K562 (cell line): ENCODE data around the gene ZMIZ1. TPM values are rescaled to one million over a fixed set of nuclear protein-coding genes. Genes with fewer than 3 reads are reported as not detected.

Source experiments
- CBFA2T2 ChIP-seq: fragments of 450-650 bp; conservative IDR thresholded peaks from 2 replicates; pipeline ENCODE4 v1.6.1; 2017; ENCODE audit warnings: mild to moderate bottlenecking
- CBX1 ChIP-seq: sonication (generic); IDR thresholded peaks from 2 replicates; pipeline ENCODE4 v1.6.1; 2016; ENCODE audit warnings: antibody characterized with exemption, low read depth, mild to moderate bottlenecking
- ETV6 ChIP-seq, 3 experiments: fragments of 150-350 bp in 1 of 3; sonication (generic) in 1 of 3; formaldehyde crosslinking in 1 of 3; IDR thresholded peaks; 2 replicates each; pipeline versions ENCODE4 v1.6.1 to v1.8.0; 2014 to 2022; ENCODE audit warnings: borderline replicate concordance in 2 of 3, low read depth in 2 of 3, antibody characterized with exemption in 1 of 3, low read length in 1 of 3, mild to moderate bottlenecking in 1 of 3, missing genetic modification reagents in 1 of 3
- FOXM1 ChIP-seq, 2 experiments: fragments of 450-650 bp in 1 of 2; sonication (generic) in 1 of 2; formaldehyde crosslinking in 1 of 2; IDR thresholded peaks; 2 replicates each; pipeline versions ENCODE4 v1.6.1 to v1.9.0; 2017 to 2022; ENCODE audit warnings: low read depth in 2 of 2, mild to moderate bottlenecking in 2 of 2, missing genetic modification reagents in 1 of 2, moderate library complexity in 1 of 2
- GTF2E2 ChIP-seq: fragments of 200-800 bp; sonication (Bioruptor generic); IDR thresholded peaks from 2 replicates; pipeline ENCODE4 v1.6.1; 2016; ENCODE audit warnings: missing genetic modification characterization, missing compliant biosample characterization
- HDAC1 ChIP-seq, 2 experiments: fragments of 450-650 bp; IDR thresholded peaks; 2 replicates each; pipeline ENCODE4 v1.6.1; 2016 to 2017; ENCODE audit warnings: inconsistent platforms in 1 of 2, mild to moderate bottlenecking in 1 of 2, moderate library complexity in 1 of 2
- KLF16 ChIP-seq: IDR thresholded peaks from 2 replicates; pipeline ENCODE4 v1.6.1; 2016; ENCODE audit warnings: antibody characterized with exemption
- MAFF ChIP-seq: IDR thresholded peaks from 2 replicates; pipeline ENCODE4 v1.6.1; 2012; ENCODE audit warnings: low read length, improper control_type of control experiment
- NBN ChIP-seq: fragments of 450-650 bp; IDR thresholded peaks from 2 replicates; pipeline ENCODE4 v1.6.1; 2016; ENCODE audit warnings: low read depth, mild to moderate bottlenecking
- NCOA1 ChIP-seq: fragments of 450-650 bp; IDR thresholded peaks from 2 replicates; pipeline ENCODE4 v1.6.1; 2016; ENCODE audit warnings: low read depth
- THRAP3 ChIP-seq: fragments of 450-650 bp; IDR thresholded peaks from 2 replicates; pipeline ENCODE4 v1.6.1; 2016; ENCODE audit warnings: mild to moderate bottlenecking, inconsistent platforms, borderline replicate concordance
- ZFX ChIP-seq: sonication (generic); formaldehyde crosslinking; IDR thresholded peaks from 2 replicates; pipeline ENCODE4 v1.8.0; 2022; ENCODE audit warnings: mild to moderate bottlenecking, missing genetic modification reagents, moderate library complexity
- polyA plus RNA-seq, 8 experiments: library from polyadenylated mRNA; depleted of rRNA in 4 of 8; stranded (reverse) in 5 of 8; unstranded in 3 of 8; fragments of >200 nt; fragmentation: Nextera tagmentation in 2 of 8; fragmentation: Illumina TruSeq in 1 of 8; extraction: Ambion mirVana in 2 of 8; extraction: Trizol in 1 of 8; gene quantifications; 2 replicates each; pipeline versions ENCODE4 v1.2.1 to v1.2.3, GENCODE V29; 2011 to 2014; ENCODE audit warnings: inconsistent platforms in 1 of 8, missing spikeins in 1 of 8
- total RNA-seq, 7 experiments: library from RNA; depleted of rRNA in 6 of 7; stranded (reverse); fragments of >200 nt in 6 of 7; fragmentation: Illumina TruSeq in 2 of 7; extraction: Trizol in 2 of 7; gene quantifications; 2 replicates each; pipeline versions ENCODE4 v1.2.1 to v1.2.3, GENCODE V29; 2011 to 2021; ENCODE audit warnings: low replicate concordance in 1 of 7
- TF ChIP-seq, protein P1 (sequence below), 2 experiments: fragments of 450-650 bp in 1 of 2; IDR thresholded peaks; 2 replicates each; pipeline ENCODE4 v1.6.1; 2011 to 2017; ENCODE audit warnings: low read depth in 2 of 2, antibody characterized with exemption in 1 of 2, borderline replicate concordance in 1 of 2, low read length in 1 of 2, mild to moderate bottlenecking in 1 of 2, mixed read lengths in 1 of 2; ENCODE audit not compliant: control insufficient read depth in 1 of 2
- TF ChIP-seq, protein P2 (sequence below): sonication (generic); formaldehyde crosslinking; IDR thresholded peaks from 2 replicates; pipeline ENCODE4 v1.8.0; 2022; ENCODE audit warnings: mild to moderate bottlenecking, missing genetic modification reagents
- TF ChIP-seq, protein P3 (sequence below), 2 experiments: fragments of 450-650 bp; IDR thresholded peaks; 2 replicates each; pipeline ENCODE4 v1.6.1; 2016
- TF ChIP-seq, protein P4 (sequence below): fragments of 450-650 bp; formaldehyde crosslinking; IDR thresholded peaks from 2 replicates; pipeline ENCODE4 v1.4.0; 2020; ENCODE audit warnings: mild to moderate bottlenecking, mixed read lengths

Gene ZMIZ1
- total and polyA plus RNA-seq, 9 of the 15 experiments (the other 6 are each of a cell fraction or from before 2014, with no cell fraction given), result 1.0 to 37.3 (median 4.3) TPM

DNA sequence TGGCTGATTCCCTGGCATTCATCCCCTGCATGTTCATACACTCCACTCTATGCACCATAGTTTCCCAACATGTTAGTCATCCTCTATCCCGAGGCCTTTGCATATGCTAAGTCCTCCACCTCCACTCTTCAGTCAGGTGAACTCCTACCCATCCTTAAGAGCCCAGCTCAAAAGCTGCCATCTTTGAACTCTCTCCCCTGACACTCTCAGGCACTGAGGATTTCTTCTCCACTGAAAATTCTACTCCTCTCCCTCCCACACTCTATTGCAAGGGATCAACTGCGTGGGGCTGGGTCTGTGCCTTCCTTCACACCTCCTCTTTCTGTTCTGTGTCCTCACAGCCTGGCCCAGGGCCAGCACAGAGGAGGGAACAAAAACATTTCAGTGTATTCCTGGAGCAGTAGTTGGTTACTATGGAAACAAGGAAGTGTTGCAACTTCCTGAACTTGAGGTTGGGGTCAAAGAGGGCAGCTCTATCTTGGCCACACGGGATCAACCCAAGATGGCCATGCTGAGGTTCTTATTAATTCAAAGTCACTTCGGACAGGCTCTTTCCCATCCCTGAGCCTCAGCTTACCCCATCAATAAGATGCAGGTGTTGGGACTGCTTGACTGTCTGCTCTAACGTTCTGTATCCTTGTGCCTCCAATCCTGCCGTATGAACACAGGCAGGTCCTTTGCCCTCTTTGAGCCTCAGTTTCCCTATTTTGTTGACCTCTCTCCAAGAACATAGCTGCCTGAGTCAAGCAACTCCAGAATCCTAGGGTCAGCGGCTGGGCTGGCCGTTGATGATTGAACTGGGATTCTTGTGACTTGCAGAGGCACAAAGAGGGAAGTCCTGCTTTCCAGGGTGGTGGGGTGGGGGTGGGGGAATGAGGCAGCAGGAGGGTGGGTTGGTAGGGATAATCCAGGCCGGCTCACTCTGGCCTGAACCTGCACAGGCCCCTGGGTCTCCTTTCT, 15.5 kb downstream of the ZMIZ1 start (continued):
- no peak for TF ChIP-seq THRAP3
- no peak for TF ChIP-seq GTF2E2 (tag)
- no peak; the same call in 1 of the 2 replicates for TF ChIP-seq CBFA2T2
- 0 out of 4 replicates have a peak, but pooled peaks of 1 of the 2 experiments have one; percentile 13 for TF ChIP-seq HDAC1 (IDR thresholded peaks at IDR 0.05)
- TF ChIP-seq, protein P1, sequence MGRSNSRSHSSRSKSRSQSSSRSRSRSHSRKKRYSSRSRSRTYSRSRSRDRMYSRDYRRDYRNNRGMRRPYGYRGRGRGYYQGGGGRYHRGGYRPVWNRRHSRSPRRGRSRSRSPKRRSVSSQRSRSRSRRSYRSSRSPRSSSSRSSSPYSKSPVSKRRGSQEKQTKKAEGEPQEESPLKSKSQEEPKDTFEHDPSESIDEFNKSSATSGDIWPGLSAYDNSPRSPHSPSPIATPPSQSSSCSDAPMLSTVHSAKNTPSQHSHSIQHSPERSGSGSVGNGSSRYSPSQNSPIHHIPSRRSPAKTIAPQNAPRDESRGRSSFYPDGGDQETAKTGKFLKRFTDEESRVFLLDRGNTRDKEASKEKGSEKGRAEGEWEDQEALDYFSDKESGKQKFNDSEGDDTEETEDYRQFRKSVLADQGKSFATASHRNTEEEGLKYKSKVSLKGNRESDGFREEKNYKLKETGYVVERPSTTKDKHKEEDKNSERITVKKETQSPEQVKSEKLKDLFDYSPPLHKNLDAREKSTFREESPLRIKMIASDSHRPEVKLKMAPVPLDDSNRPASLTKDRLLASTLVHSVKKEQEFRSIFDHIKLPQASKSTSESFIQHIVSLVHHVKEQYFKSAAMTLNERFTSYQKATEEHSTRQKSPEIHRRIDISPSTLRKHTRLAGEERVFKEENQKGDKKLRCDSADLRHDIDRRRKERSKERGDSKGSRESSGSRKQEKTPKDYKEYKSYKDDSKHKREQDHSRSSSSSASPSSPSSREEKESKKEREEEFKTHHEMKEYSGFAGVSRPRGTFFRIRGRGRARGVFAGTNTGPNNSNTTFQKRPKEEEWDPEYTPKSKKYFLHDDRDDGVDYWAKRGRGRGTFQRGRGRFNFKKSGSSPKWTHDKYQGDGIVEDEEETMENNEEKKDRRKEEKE (IDR thresholded peaks at IDR 0.05; ENCODE audit: borderline replicate concordance in 1 of 2, control insufficient read depth in 1 of 2, low read depth in 2 of 2, low read length in 1 of 2), result no peak
- no peak for TF ChIP-seq ZFX
- TF ChIP-seq, protein P2, sequence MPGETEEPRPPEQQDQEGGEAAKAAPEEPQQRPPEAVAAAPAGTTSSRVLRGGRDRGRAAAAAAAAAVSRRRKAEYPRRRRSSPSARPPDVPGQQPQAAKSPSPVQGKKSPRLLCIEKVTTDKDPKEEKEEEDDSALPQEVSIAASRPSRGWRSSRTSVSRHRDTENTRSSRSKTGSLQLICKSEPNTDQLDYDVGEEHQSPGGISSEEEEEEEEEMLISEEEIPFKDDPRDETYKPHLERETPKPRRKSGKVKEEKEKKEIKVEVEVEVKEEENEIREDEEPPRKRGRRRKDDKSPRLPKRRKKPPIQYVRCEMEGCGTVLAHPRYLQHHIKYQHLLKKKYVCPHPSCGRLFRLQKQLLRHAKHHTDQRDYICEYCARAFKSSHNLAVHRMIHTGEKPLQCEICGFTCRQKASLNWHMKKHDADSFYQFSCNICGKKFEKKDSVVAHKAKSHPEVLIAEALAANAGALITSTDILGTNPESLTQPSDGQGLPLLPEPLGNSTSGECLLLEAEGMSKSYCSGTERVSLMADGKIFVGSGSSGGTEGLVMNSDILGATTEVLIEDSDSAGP (CRISPR knock-in tag), result no peak
- TF ChIP-seq MAFF, result no peak
- TF ChIP-seq, protein P3, sequence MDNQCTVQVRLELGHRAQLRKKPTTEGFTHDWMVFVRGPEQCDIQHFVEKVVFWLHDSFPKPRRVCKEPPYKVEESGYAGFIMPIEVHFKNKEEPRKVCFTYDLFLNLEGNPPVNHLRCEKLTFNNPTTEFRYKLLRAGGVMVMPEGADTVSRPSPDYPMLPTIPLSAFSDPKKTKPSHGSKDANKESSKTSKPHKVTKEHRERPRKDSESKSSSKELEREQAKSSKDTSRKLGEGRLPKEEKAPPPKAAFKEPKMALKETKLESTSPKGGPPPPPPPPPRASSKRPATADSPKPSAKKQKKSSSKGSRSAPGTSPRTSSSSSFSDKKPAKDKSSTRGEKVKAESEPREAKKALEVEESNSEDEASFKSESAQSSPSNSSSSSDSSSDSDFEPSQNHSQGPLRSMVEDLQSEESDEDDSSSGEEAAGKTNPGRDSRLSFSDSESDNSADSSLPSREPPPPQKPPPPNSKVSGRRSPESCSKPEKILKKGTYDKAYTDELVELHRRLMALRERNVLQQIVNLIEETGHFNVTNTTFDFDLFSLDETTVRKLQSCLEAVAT (IDR thresholded peaks at IDR 0.05), result no peak; a peak in 1 of 4 replicates
- no peak for TF ChIP-seq KLF16
- peak; percentile 66; the same call in 1 of the 2 replicates for TF ChIP-seq NBN
- TF ChIP-seq ETV6 (IDR thresholded peaks at IDR 0.05; ENCODE audit: borderline replicate concordance in 1 of 2, low read depth in 2 of 2, low read length in 1 of 2), result peak; percentile 75 to 79; a peak in 3 of 4 replicates
- TF ChIP-seq ETV6 (CRISPR knock-in tag; IDR thresholded peaks at IDR 0.05; ENCODE audit: borderline replicate concordance), result no peak
- peak; percentile 19; the same call in 1 of the 2 replicates for TF ChIP-seq NCOA1
- TF ChIP-seq FOXM1 (IDR thresholded peaks at IDR 0.05; ENCODE audit: low read depth), result no peak
- no peak for TF ChIP-seq FOXM1 (CRISPR knock-in tag; IDR thresholded peaks at IDR 0.05; ENCODE audit: low read depth)
- TF ChIP-seq CBX1, result no peak
- TF ChIP-seq, protein P4, sequence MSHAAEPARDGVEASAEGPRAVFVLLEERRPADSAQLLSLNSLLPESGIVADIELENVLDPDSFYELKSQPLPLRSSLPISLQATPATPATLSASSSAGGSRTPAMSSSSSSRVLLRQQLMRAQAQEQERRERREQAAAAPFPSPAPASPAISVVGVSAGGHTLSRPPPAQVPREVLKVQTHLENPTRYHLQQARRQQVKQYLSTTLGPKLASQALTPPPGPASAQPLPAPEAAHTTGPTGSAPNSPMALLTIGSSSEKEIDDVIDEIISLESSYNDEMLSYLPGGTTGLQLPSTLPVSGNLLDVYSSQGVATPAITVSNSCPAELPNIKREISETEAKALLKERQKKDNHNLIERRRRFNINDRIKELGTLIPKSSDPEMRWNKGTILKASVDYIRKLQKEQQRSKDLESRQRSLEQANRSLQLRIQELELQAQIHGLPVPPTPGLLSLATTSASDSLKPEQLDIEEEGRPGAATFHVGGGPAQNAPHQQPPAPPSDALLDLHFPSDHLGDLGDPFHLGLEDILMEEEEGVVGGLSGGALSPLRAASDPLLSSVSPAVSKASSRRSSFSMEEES (CRISPR knock-in tag), result no peak
